ENCODE results near the gene QSOX2.

Gene QSOX2

DNA sequence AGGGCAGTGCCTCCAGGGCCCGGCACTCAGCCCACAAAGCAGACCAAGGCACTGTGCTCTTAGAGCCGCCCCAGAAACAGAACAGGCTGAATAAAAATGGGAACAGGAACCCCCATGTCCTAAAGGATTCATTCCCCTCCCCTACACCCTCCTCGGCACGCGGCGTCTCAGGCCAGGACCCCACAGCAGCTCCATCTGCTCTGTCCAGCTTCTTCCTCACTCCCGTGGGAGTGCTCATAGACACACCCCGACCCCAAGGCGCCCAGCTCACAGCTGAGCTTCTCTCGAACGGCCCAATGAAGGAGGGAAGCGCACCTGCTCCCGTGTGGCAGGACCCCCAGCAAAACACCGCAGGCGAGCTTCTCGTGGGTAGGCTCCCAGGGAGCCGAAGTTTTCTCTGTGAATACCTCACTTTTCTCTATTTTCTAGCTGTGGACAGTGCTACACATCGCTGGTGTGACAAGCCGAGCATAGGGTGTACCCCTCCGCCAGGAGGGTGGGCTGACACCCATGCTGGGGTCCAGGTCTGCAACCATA is 15.4 kb upstream of the QSOX2 start:
- H3K36me3 ChIP-seq (ENCODE audit: control insufficient read depth in 2 of 2, insufficient read depth in 1 of 2, low read length in 2 of 2), result no peaks in the 10 kb centered on the region
- H3K4me1 ChIP-seq (ENCODE audit: control insufficient read depth, insufficient read depth, low read length), result no peaks in the 10 kb centered on the region
- ChIA-PET CTCF (interaction anchor here (0.6 to 2.0 kb wide), 2 partner anchors 23 to 199 kb away, joined by 5 to 11 read pairs; no protein-coding TSS in a partner anchor), POLR2A (interaction anchor here (0.7 kb wide), 1 partner anchor 11 kb away, joined by 3 read pairs; no protein-coding TSS in a partner anchor)
- H3K4me3 ChIP-seq (ENCODE audit: low read depth, low read length), result no peak overlapping the region
- no peaks in the 10 kb centered on the region for H3K9me3 ChIP-seq (ENCODE audit: control insufficient read depth, insufficient read depth, low read depth, low read length)
- no peak overlapping the region for H3K27ac ChIP-seq (ENCODE audit: extremely low read depth, low read depth, low read length)
- TF ChIP-seq, protein P1, sequence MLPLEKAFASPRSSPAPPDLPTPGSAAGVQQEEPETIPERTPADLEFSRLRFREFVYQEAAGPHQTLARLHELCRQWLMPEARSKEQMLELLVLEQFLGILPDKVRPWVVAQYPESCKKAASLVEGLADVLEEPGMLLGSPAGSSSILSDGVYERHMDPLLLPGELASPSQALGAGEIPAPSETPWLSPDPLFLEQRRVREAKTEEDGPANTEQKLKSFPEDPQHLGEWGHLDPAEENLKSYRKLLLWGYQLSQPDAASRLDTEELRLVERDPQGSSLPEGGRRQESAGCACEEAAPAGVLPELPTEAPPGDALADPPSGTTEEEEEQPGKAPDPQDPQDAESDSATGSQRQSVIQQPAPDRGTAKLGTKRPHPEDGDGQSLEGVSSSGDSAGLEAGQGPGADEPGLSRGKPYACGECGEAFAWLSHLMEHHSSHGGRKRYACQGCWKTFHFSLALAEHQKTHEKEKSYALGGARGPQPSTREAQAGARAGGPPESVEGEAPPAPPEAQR (tag by site-specific recombination; IDR thresholded peaks at IDR 0.05), result no peak
- TF ChIP-seq GLIS2 (tag by site-specific recombination; IDR thresholded peaks at IDR 0.05), result 0 out of 2 replicates have a peak, but pooled peaks have one; percentile 14

DNA sequence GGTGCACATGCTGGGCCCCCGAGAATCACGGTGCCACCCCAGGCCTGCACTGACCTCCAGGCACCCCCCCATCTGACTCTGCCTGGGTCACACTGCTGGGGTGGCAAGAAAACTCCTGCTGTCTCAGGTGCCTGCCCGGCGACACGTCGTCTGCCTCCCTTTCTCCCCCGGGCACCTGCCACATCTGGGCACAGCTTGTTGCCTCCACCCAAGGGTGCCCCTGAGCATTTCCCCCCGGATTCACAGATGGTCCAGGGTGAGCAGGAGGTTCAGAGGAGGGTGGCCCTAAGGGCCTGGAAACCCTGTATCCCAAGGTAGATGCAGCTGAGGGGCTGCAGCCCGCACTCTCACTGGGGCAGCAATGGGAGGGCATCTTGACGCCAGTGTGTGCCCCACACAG is 14.9 kb upstream of the QSOX2 start:
- ChIA-PET POLR2A (no interaction called here), CTCF (no interaction called here)

DNA sequence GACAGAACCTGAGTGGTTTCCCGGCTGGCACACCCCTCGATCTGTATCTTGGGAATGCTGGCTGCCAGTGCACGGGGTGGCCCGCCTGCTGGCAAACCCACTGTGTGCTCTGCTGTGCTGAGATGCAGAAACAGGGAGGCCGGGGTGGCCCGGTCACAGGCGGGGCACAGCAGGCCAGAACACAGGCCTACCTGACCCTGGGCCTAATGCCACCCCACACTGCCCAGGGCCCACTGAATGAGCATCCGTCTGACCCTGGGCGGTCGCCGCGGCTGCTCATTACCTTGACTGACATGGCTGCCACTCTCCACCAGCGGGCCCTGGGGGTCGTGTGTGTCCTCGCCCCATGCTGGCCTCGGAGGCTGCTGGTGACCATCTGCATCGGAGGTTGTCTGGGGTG is 14.2 kb upstream of the QSOX2 start:
- CTCF ChIA-PET, result no interaction called here
- no peaks in the 10 kb centered on the region for H3K4me1 ChIP-seq (ENCODE audit: control insufficient read depth, insufficient read depth, low read length)
- H3K4me3 ChIP-seq (ENCODE audit: low read depth, low read length), result no peak overlapping the region
- POLR2A ChIA-PET, result no interaction called here
- no peaks in the 10 kb centered on the region for H3K9me3 ChIP-seq (ENCODE audit: control insufficient read depth, insufficient read depth, low read depth, low read length)
- H3K27ac ChIP-seq (ENCODE audit: extremely low read depth, low read depth, low read length), result no peak overlapping the region
- no peaks in the 10 kb centered on the region for H3K36me3 ChIP-seq (ENCODE audit: control insufficient read depth in 2 of 2, insufficient read depth in 1 of 2, low read length in 2 of 2)
- no peak for TF ChIP-seq ZNF311 (tag by site-specific recombination; IDR thresholded peaks at IDR 0.05; ENCODE audit: borderline replicate concordance)
- TF ChIP-seq, protein P2, sequence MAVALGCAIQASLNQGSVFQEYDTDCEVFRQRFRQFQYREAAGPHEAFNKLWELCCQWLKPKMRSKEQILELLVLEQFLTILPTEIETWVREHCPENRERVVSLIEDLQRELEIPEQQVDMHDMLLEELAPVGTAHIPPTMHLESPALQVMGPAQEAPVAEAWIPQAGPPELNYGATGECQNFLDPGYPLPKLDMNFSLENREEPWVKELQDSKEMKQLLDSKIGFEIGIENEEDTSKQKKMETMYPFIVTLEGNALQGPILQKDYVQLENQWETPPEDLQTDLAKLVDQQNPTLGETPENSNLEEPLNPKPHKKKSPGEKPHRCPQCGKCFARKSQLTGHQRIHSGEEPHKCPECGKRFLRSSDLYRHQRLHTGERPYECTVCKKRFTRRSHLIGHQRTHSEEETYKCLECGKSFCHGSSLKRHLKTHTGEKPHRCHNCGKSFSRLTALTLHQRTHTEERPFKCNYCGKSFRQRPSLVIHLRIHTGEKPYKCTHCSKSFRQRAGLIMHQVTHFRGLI (tag by site-specific recombination; IDR thresholded peaks at IDR 0.05), result no peak
- no peak for TF ChIP-seq ZNF626 (tag by site-specific recombination; IDR thresholded peaks at IDR 0.05)
- no peak for TF ChIP-seq ZNF76 (tag by site-specific recombination; IDR thresholded peaks at IDR 0.05; ENCODE audit: borderline replicate concordance, low read depth)
- 0 out of 2 replicates have a peak, but pooled peaks have one; percentile 26 for TF ChIP-seq ZBTB20 (tag by site-specific recombination; IDR thresholded peaks at IDR 0.05)
- TF ChIP-seq ZNF266 (tag by site-specific recombination; IDR thresholded peaks at IDR 0.05; ENCODE audit: low read depth), result no peak
- TF ChIP-seq ZNF23 (tag by site-specific recombination; IDR thresholded peaks at IDR 0.05; ENCODE audit: borderline replicate concordance), result no peak

More for the DNA sequence above, 14.9 kb upstream of the QSOX2 start:
- H3K4me3 ChIP-seq (ENCODE audit: low read depth, low read length), result no peak overlapping the region
- H3K4me1 ChIP-seq (ENCODE audit: control insufficient read depth, insufficient read depth, low read length), result no peaks in the 10 kb centered on the region
- no peak overlapping the region for H3K27ac ChIP-seq (ENCODE audit: extremely low read depth, low read depth, low read length)
- H3K9me3 ChIP-seq (ENCODE audit: control insufficient read depth, insufficient read depth, low read depth, low read length), result no peaks in the 10 kb centered on the region
- peak; percentile 40; the same call in 1 of the 2 replicates for TF ChIP-seq ZNF423 (tag by site-specific recombination; IDR thresholded peaks at IDR 0.05)
- TF ChIP-seq, protein P3, sequence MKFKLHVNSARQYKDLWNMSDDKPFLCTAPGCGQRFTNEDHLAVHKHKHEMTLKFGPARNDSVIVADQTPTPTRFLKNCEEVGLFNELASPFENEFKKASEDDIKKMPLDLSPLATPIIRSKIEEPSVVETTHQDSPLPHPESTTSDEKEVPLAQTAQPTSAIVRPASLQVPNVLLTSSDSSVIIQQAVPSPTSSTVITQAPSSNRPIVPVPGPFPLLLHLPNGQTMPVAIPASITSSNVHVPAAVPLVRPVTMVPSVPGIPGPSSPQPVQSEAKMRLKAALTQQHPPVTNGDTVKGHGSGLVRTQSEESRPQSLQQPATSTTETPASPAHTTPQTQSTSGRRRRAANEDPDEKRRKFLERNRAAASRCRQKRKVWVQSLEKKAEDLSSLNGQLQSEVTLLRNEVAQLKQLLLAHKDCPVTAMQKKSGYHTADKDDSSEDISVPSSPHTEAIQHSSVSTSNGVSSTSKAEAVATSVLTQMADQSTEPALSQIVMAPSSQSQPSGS (tag by site-specific recombination; IDR thresholded peaks at IDR 0.05; ENCODE audit: low read depth), result no peak
- no peaks in the 10 kb centered on the region for H3K36me3 ChIP-seq (ENCODE audit: control insufficient read depth in 2 of 2, insufficient read depth in 1 of 2, low read length in 2 of 2)

DNA sequence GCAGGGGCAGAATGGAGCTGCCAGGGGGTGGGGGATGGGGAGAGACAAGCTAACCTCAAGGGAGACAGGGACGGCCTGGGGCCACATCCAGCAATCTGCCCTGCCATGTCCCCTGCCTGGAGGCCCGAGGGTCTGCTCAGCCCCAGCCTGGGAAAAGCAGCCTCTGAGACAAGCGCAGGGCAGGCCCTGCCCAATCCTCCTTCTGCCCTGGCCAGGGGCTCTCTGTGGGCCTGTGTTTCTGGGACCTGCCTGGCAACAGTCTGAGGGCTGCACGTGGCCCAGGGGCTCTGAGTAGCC is 13.9 kb upstream of the QSOX2 start:
- Histone ChIP-seq H3K27ac (ENCODE audit: extremely low read depth, low read depth, low read length) (no peak overlapping the region), H3K36me3 (ENCODE audit: control insufficient read depth in 2 of 2, insufficient read depth in 1 of 2, low read length in 2 of 2) (no peaks in the 10 kb centered on the region), H3K4me1 (ENCODE audit: control insufficient read depth, insufficient read depth, low read length) (no peaks in the 10 kb centered on the region), H3K9me3 (ENCODE audit: control insufficient read depth, insufficient read depth, low read depth, low read length) (no peaks in the 10 kb centered on the region), H3K4me3 (ENCODE audit: low read depth, low read length) (no peak overlapping the region)
- TF ChIP-seq, protein P4, sequence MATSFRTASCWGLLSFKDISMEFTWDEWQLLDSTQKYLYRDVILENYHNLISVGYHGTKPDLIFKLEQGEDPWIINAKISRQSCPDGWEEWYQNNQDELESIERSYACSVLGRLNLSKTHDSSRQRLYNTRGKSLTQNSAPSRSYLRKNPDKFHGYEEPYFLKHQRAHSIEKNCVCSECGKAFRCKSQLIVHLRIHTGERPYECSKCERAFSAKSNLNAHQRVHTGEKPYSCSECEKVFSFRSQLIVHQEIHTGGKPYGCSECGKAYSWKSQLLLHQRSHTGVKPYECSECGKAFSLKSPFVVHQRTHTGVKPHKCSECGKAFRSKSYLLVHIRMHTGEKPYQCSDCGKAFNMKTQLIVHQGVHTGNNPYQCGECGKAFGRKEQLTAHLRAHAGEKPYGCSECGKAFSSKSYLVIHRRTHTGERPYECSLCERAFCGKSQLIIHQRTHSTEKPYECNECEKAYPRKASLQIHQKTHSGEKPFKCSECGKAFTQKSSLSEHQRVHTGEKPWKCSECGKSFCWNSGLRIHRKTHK (tag by site-specific recombination; IDR thresholded peaks at IDR 0.05), result no peak
- TF ChIP-seq ZNF473 (tag by site-specific recombination; IDR thresholded peaks at IDR 0.05), result no peak
- no peak for TF ChIP-seq ZBTB17 (tag by site-specific recombination; IDR thresholded peaks at IDR 0.05)
- no peak for TF ChIP-seq ZNF248 (tag by site-specific recombination; IDR thresholded peaks at IDR 0.05)
- no peak for TF ChIP-seq KLF16 (tag by site-specific recombination; IDR thresholded peaks at IDR 0.05)
- no peak for TF ChIP-seq ZNF544 (tag by site-specific recombination; IDR thresholded peaks at IDR 0.05)
- no peak for TF ChIP-seq ZNF394 (tag by site-specific recombination; IDR thresholded peaks at IDR 0.05; ENCODE audit: borderline replicate concordance)
- TF ChIP-seq YY1 (tag by site-specific recombination; IDR thresholded peaks at IDR 0.05), result no peak
- TF ChIP-seq ZNF658 (tag by site-specific recombination; IDR thresholded peaks at IDR 0.05), result no peak
- TF ChIP-seq ZNF624 (tag by site-specific recombination; IDR thresholded peaks at IDR 0.05), result no peak
- POLR2A ChIA-PET, result no interaction called here
- CTCF ChIA-PET, result no interaction called here

All from HEK293 (cell line).